HCT116 (cell line): ENCODE data around the gene FAM98A. TPM values are rescaled to one million over a fixed set of nuclear protein-coding genes. Genes with fewer than 3 reads are reported as not detected.
A peak's percentile ranks its signal among the peaks of the same experiment; 100 is the strongest.

Source experiments
- ATAC-seq: fragments of 200-7000 bp; cut with Tn5 transposase; 2 replicates; pipeline ENCODE4 v1.9.1; 2020; ENCODE audit warnings: mild to moderate bottlenecking, moderate library complexity
- Bru-seq: library from RNA; stranded (reverse); fragments of 400-500 nt; gene quantifications from one replicate; lab custom pipeline; 2021; lab: Mats Ljungman, UMichigan
- BruChase-seq, 2 experiments: library from RNA; stranded (reverse); fragments of 400-500 nt; gene quantifications; one replicate each; lab custom pipeline; 2021; lab: Mats Ljungman, UMichigan
- BruUV-seq: library from RNA; stranded (reverse); fragments of 400-500 nt; replicated peaks from 2 replicates; lab custom pipeline; 2021; lab: Mats Ljungman, UMichigan
- CTCF ChIA-PET: fragments of 300-600 bp; sonication (Branson Sonifier 250); formaldehyde crosslinking; loops from one replicate; lab custom pipeline; 2021; ENCODE audit warnings: antibody characterized with exemption; lab: Charles Lee
- POLR2A ChIA-PET: fragments of 300-600, 350-600 bp; sonication (Branson Sonifier 250); formaldehyde crosslinking; loops from one replicate; lab custom pipeline; 2021; ENCODE audit warnings: antibody characterized with exemption; lab: Charles Lee
- RAD21 ChIA-PET, 2 experiments: fragments of 300-600 bp; sonication (Branson Sonifier 250); formaldehyde crosslinking; loops; one replicate each; lab custom pipeline; 2023; ENCODE audit warnings: low total read pairs in 2 of 2; ENCODE audit not compliant: uncharacterized antibody in 2 of 2, unreplicated experiment in 2 of 2, low non-redundant PET in 1 of 2; lab: Charles Lee
- DNase-seq: peaks from one replicate; pipeline ENCODE4 v3.0.0-alpha.2; 2010; ENCODE audit warnings: low read depth, low spot score
- H2AFZ ChIP-seq: fragments of 200-600 bp; shearing (Covaris generic), sonication (generic); 2 replicates; pipeline ENCODE4 v1.6.1; 2017; ENCODE audit warnings: low read depth, mixed run types, mixed read lengths, antibody characterized with exemption, low read length; ENCODE audit not compliant: poor library complexity, severe bottlenecking
- H3K27ac ChIP-seq: 2 replicates; pipeline ENCODE4 v1.5.1; 2012; ENCODE audit warnings: low read depth, low read length
- H3K27me3 ChIP-seq: fragments of 200-600 bp; sonication (generic); 2 replicates; pipeline ENCODE4 v1.6.1; 2016; ENCODE audit warnings: mixed run types, low read length, mixed read lengths; ENCODE audit not compliant: insufficient read depth
- H3K36me3 ChIP-seq, 2 experiments: fragments of 200-500 bp in 1 of 2; fragments of 200-600 bp in 1 of 2; sonication (Bioruptor generic) in 1 of 2; sonication (generic) in 1 of 2; 2 replicates each; pipeline versions ENCODE4 v1.5.1 to v1.6.1; 2014 to 2016; ENCODE audit warnings: low read length in 2 of 2, inconsistent platforms in 1 of 2, mixed read lengths in 1 of 2, mixed run types in 1 of 2; ENCODE audit not compliant: insufficient read depth in 2 of 2, control insufficient read depth in 1 of 2
- H3K4me1 ChIP-seq, 2 experiments: fragments of 200-600 bp in 1 of 2; sonication (generic) in 1 of 2; 2 replicates each; pipeline versions ENCODE4 v1.5.1 to v1.6.1; 2012 to 2017; ENCODE audit warnings: low read length in 2 of 2, inconsistent platforms in 1 of 2, mild to moderate bottlenecking in 1 of 2, mixed read lengths in 1 of 2, mixed run types in 1 of 2, moderate library complexity in 1 of 2; ENCODE audit not compliant: insufficient read depth in 2 of 2, control insufficient read depth in 1 of 2
- H3K4me2 ChIP-seq: fragments of 200-600 bp; sonication (generic); 2 replicates; pipeline ENCODE4 v1.6.1; 2017; ENCODE audit warnings: mixed run types, low read length, mixed read lengths
- H3K4me3 ChIP-seq, 2 experiments: fragments of 200-600 bp in 1 of 2; sonication (generic) in 1 of 2; replicated peaks in 1 of 2; 2 replicates each; pipeline ENCODE4 v1.5.1; 2011 to 2016; ENCODE audit warnings: low read length in 2 of 2, control low read depth in 1 of 2, low read depth in 1 of 2, mild to moderate bottlenecking in 1 of 2, mixed read lengths in 1 of 2, mixed run types in 1 of 2
- H3K79me2 ChIP-seq: fragments of 200-600 bp; sonication (generic); 2 replicates; pipeline ENCODE4 v1.6.1; 2017; ENCODE audit warnings: mild to moderate bottlenecking, mixed run types, low read length, moderate library complexity, mixed read lengths; ENCODE audit not compliant: insufficient read depth
- H3K9ac ChIP-seq: fragments of 200-600 bp; sonication (generic); 2 replicates; pipeline ENCODE4 v1.6.1; 2016; ENCODE audit warnings: low read length, mixed read lengths
- H3K9me2 ChIP-seq: fragments of 200-600 bp; sonication (generic), shearing (Covaris generic); 2 replicates; pipeline ENCODE4 v1.6.1; 2017; ENCODE audit warnings: mixed run types, mild to moderate bottlenecking, moderate library complexity; ENCODE audit not compliant: insufficient read depth
- H3K9me3 ChIP-seq, 2 experiments: fragments of 200-500 bp in 1 of 2; fragments of 200-600 bp in 1 of 2; sonication (Bioruptor generic) in 1 of 2; sonication (generic) in 1 of 2; 2 replicates each; pipeline ENCODE4 v1.6.1; 2014 to 2017; ENCODE audit warnings: low read length in 2 of 2, mixed read lengths in 2 of 2, inconsistent platforms in 1 of 2, low read depth in 1 of 2, mild to moderate bottlenecking in 1 of 2, mixed run types in 1 of 2, moderate library complexity in 1 of 2; ENCODE audit not compliant: control insufficient read depth in 1 of 2, insufficient read depth in 1 of 2
- H4K20me1 ChIP-seq: fragments of 200-600 bp; sonication (generic), shearing (Covaris generic); 2 replicates; pipeline ENCODE4 v1.6.1; 2017; ENCODE audit warnings: mixed run types, mild to moderate bottlenecking, moderate library complexity; ENCODE audit not compliant: insufficient read depth
- CEBPB ChIP-seq: IDR thresholded peaks from 2 replicates; pipeline ENCODE4 v1.6.1; 2012; ENCODE audit warnings: low read depth
- CTCF ChIP-seq, 3 experiments: fragments of 200-600 bp in 1 of 3; sonication (generic) in 1 of 3; IDR thresholded peaks in 2 of 3; conservative IDR thresholded peaks in 1 of 3; 2 replicates each; pipeline ENCODE4 v1.5.1; 2012 to 2017; ENCODE audit warnings: low read depth in 2 of 3, low read length in 2 of 3, antibody characterized with exemption in 1 of 3, borderline replicate concordance in 1 of 3, control low read depth in 1 of 3, mild to moderate bottlenecking in 1 of 3, mixed read lengths in 1 of 3, mixed run types in 1 of 3, moderate library complexity in 1 of 3; ENCODE audit not compliant: insufficient read depth in 1 of 3
- EGR1 ChIP-seq: IDR thresholded peaks from 2 replicates; pipeline ENCODE4 v1.6.1; 2012; ENCODE audit warnings: low read depth
- ELF1 ChIP-seq: IDR thresholded peaks from 2 replicates; pipeline ENCODE4 v1.6.1; 2012; ENCODE audit warnings: low read depth, borderline replicate concordance
- EZH2 ChIP-seq: fragments of 200-600 bp; sonication (generic); IDR thresholded peaks from 2 replicates; pipeline ENCODE4 v1.6.1; 2017; ENCODE audit warnings: antibody characterized with exemption, mixed run types
- EZH2phosphoT487 ChIP-seq: fragments of 200-600 bp; IDR thresholded peaks from 2 replicates; pipeline ENCODE4 v1.6.1; 2018; ENCODE audit warnings: antibody characterized with exemption, borderline replicate concordance
- JUND ChIP-seq: IDR thresholded peaks from 2 replicates; pipeline ENCODE4 v1.6.1; 2012
- POLR2AphosphoS5 ChIP-seq: IDR thresholded peaks from 2 replicates; pipeline ENCODE4 v1.6.1; 2011; ENCODE audit warnings: mild to moderate bottlenecking, low read depth, low read length, moderate library complexity
- RAD21 ChIP-seq: IDR thresholded peaks from 2 replicates; pipeline ENCODE4 v1.6.1; 2012; ENCODE audit warnings: low read depth, mild to moderate bottlenecking
- REST ChIP-seq: IDR thresholded peaks from 2 replicates; pipeline ENCODE4 v1.6.1; 2012; ENCODE audit warnings: low read depth
- SIN3A ChIP-seq: IDR thresholded peaks from 2 replicates; pipeline ENCODE4 v1.6.1; 2012; ENCODE audit warnings: low read depth
- SP1 ChIP-seq: IDR thresholded peaks from 2 replicates; pipeline ENCODE4 v1.6.1; 2012; ENCODE audit warnings: low read depth
- TCF7L2 ChIP-seq: IDR thresholded peaks from 2 replicates; pipeline ENCODE4 v1.7.0; 2011; ENCODE audit warnings: borderline replicate concordance, inconsistent platforms; ENCODE audit not compliant: insufficient read depth, insufficient read length; ENCODE audit errors: extremely low read depth
- ZBTB33 ChIP-seq: IDR thresholded peaks from 2 replicates; pipeline ENCODE4 v1.6.1; 2011; ENCODE audit warnings: mild to moderate bottlenecking, low read length, moderate library complexity; ENCODE audit not compliant: insufficient replicate concordance; ENCODE audit errors: extremely low read depth
- ZFX ChIP-seq: fragments of 450-650 bp; IDR thresholded peaks from 2 replicates; pipeline ENCODE4 v1.6.1; 2017
- ZNF274 ChIP-seq: fragments of 200-500 bp; sonication (Bioruptor generic); IDR thresholded peaks from 2 replicates; pipeline ENCODE4 v1.6.1; 2014; ENCODE audit warnings: mild to moderate bottlenecking, low read depth, low read length, inconsistent platforms
- intact Hi-C: fragments of 100-400 bp; cut with micrococcal nuclease; formaldehyde crosslinking; loops from 2 replicates; pipeline ENCODE4 v1.10.0; 2022
- long read RNA-seq: library from polyadenylated mRNA; unstranded; transcript quantifications from one replicate; pipeline ENCODE4 v2.0.0, GENCODE V29; 2021; ENCODE audit not compliant: unreplicated experiment
- polyA plus RNA-seq: library from polyadenylated mRNA; unstranded; fragments of >200 nt; gene quantifications from 2 replicates; pipeline ENCODE4 v1.2.1, GENCODE V29; 2012; ENCODE audit warnings: missing spikeins
- total RNA-seq: library from RNA; stranded (reverse); gene quantifications from one replicate; pipeline ENCODE4 v1.2.1, GENCODE V29; 2021; ENCODE audit not compliant: unreplicated experiment
- TF ChIP-seq, protein P1 (sequence below): IDR thresholded peaks from 2 replicates; pipeline ENCODE4 v1.6.1; 2012

Gene FAM98A
- total RNA-seq = 42.9 TPM
- polyA plus RNA-seq = 38.9 and 49.2 TPM in 2 replicates
- Bru-seq, nascent RNA = percentile 77 among the genes with signal in this experiment
- percentile 92 among the genes with signal in this experiment for BruChase-seq, experiment 1, labeled RNA remaining after a 6-hour chase
- BruChase-seq, experiment 2, labeled RNA remaining after a 2-hour chase = percentile 87 among the genes with signal in this experiment
- long read RNA-seq, transcript FAM98A-201 (8 exons, 2,816 nt) = major isoform, 21 of 32 reads
- long read RNA-seq, partial matches to known transcripts = 4 of 32 reads
- long read RNA-seq, other reads (novel, unspliced or antisense) = 7 of 32 reads

DNA sequence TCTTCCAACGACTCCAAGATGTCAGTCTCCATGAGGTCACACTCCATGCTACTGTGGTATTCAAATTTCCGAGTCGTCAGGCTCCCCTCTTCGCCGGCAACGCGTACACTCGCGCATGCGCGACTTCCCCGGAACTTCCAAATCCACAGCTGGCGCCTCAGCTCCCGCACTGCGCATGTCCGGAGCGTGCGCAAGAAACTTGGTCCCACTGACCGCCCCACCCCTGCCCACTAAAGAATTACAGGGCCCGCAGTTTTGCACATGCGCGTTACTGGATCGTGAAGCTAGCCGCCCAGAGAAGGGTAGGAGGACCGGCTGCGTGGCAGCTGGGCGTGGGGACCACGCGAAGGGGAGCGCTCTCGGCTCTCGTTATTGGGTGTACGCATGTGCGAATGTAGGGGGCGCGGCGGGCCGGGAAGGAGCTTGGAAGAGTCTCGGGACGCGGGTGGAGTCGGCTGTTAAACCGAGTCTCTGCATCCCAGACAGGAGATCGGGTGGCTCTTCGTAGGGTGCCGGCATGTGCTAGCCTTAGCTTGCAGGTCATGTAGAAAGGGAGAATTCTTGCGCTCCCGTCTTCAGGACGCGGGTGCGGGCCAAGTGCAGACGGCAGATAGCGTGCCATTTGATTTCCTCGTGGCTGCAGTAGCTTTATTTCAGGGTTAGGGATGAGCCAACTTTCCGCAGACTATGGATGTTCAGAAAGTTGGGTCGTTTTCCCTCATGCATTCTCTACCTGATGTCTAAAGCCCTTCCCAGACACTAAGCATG is at the start of gene FAM98A:
Gene FAM98A (minus strand): TSS at position 125 of the 768 bp plus-strand sequence. CDS start 78 bp downstream, at position 47.
- CTCF ChIA-PET = interaction anchor here (0.8 to 1.1 kb wide), 4 partner anchors 16 to 186 kb away, joined by 3 to 6 read pairs (median 4); no protein-coding TSS in a partner anchor
- TF ChIP-seq CTCF (IDR thresholded peaks at IDR 0.05 in 2 of 3, conservative IDR thresholded peaks at IDR 0.05 in 1 of 3; ENCODE audit: borderline replicate concordance in 1 of 3, insufficient read depth in 1 of 3, low read depth in 2 of 3, low read length in 2 of 3) = no peak
- no peak for TF ChIP-seq RAD21
- no peak for TF ChIP-seq ZNF274
- TF ChIP-seq EZH2 = no peak
- TF ChIP-seq EZH2phosphoT487 = no peak
- TF ChIP-seq JUND = no peak
- no peak for TF ChIP-seq CEBPB
- no peak for TF ChIP-seq TCF7L2
- TF ChIP-seq SP1 = peak; percentile 37; the same call in 1 of the 2 replicates
- peak; percentile 68 for TF ChIP-seq POLR2AphosphoS5
- no peak for TF ChIP-seq EGR1
- TF ChIP-seq SIN3A = peak; percentile 46; the same call in 1 of the 2 replicates
- TF ChIP-seq ELF1 = no peak; the same call in 1 of the 2 replicates
- TF ChIP-seq, protein P1, sequence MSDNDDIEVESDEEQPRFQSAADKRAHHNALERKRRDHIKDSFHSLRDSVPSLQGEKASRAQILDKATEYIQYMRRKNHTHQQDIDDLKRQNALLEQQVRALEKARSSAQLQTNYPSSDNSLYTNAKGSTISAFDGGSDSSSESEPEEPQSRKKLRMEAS = peak; percentile 97
- TF ChIP-seq ZFX = no peak
- TF ChIP-seq ZBTB33 = no peak
- TF ChIP-seq REST = no peak

More for the DNA sequence above, at the start of gene FAM98A:
- H3K4me3 ChIP-seq = peak within 1 kb of the TSS; percentile 88 to 95
- H4K20me1 ChIP-seq = no peaks in the 10 kb centered on the region
- RAD21 ChIA-PET = no interaction called here
- TSS peak; percentile 84 for BruUV-seq
- H3K9ac ChIP-seq = peak within 1 kb of the TSS; percentile 79
- no peaks in the 10 kb centered on the region for H3K9me3 ChIP-seq
- no peaks in the 10 kb centered on the region for H3K9me2 ChIP-seq
- H3K27me3 ChIP-seq = no peaks in the 10 kb centered on the region
- H3K4me2 ChIP-seq = peak within 1 kb of the TSS; percentile 88
- H3K36me3 ChIP-seq = peaks cover 0 to 5% of the 10 kb centered on the region in 2 experiments; a peak in 1 of 4 replicates
- peak within 1 kb of the TSS; percentile 56 for H2AFZ ChIP-seq
- DNase-seq (peak; percentile 96), ATAC-seq (peak; percentile 96)
- intact Hi-C loops = no loop called here
- POLR2A ChIA-PET = no interaction called here
- peaks cover 7 to 20% of the 10 kb centered on the region in 2 experiments for H3K4me1 ChIP-seq
- H3K79me2 ChIP-seq = peaks cover 44% of the 10 kb centered on the region
- H3K27ac ChIP-seq = peak within 1 kb of the TSS; percentile 28; the same call in 1 of the 2 replicates
